ENCODE results near the gene IQSEC1. TPM values are rescaled to one million over a fixed set of nuclear protein-coding genes. Genes with fewer than 3 reads are reported as not detected.

The IQSEC1 gene
- total and polyA plus RNA-seq, 2 experiments from 2014 or later, result 8.0 to 51.9 TPM

- Mint-ChIP-seq H3K36me3 (ENCODE audit: low read depth) (no peaks in the 10 kb centered on the region), H3K4me3 (no peak overlapping the region), H3K27me3 (ENCODE audit: insufficient read depth, low read depth, poor library complexity) (peaks cover 11% of the 10 kb centered on the region), H3K27ac (no peak overlapping the region), H3K9me3 (no peaks in the 10 kb centered on the region), H3K4me1 (peaks cover 5% of the 10 kb centered on the region; the same call in 2 of the 3 replicates)
- H3K79me2 ChIP-seq (replicated peaks; ENCODE audit: insufficient read depth), result no peaks in the 10 kb centered on the region
- TF ChIP-seq EZH2phosphoT487 (IDR thresholded peaks at IDR 0.05; ENCODE audit: unreplicated experiment) (no peak), STAT1 (IDR thresholded peaks at IDR 0.05; ENCODE audit: unreplicated experiment) (no peak), ZNF331 (CRISPR knock-in tag; IDR thresholded peaks at IDR 0.05; ENCODE audit: low read depth) (no peak), ZNF114 (CRISPR knock-in tag; IDR thresholded peaks at IDR 0.05) (no peak), CREB1 (CRISPR knock-in tag; IDR thresholded peaks at IDR 0.05; ENCODE audit: low read depth) (no peak), JUNB (IDR thresholded peaks at IDR 0.05; ENCODE audit: unreplicated experiment) (no peak), NANOG (IDR thresholded peaks at IDR 0.05; ENCODE audit: borderline replicate concordance) (no peak), POLR2AphosphoS5 (IDR thresholded peaks at IDR 0.05; ENCODE audit: low read depth) (no peak), ETS1 (IDR thresholded peaks at IDR 0.05) (no peak), CTCF (conservative IDR thresholded peaks at IDR 0.05; ENCODE audit: low read depth in 2 of 2) (no peak), EZH2 (IDR thresholded peaks at IDR 0.05; ENCODE audit: low read depth, unreplicated experiment) (no peak)
- TF ChIP-seq, protein P1, sequence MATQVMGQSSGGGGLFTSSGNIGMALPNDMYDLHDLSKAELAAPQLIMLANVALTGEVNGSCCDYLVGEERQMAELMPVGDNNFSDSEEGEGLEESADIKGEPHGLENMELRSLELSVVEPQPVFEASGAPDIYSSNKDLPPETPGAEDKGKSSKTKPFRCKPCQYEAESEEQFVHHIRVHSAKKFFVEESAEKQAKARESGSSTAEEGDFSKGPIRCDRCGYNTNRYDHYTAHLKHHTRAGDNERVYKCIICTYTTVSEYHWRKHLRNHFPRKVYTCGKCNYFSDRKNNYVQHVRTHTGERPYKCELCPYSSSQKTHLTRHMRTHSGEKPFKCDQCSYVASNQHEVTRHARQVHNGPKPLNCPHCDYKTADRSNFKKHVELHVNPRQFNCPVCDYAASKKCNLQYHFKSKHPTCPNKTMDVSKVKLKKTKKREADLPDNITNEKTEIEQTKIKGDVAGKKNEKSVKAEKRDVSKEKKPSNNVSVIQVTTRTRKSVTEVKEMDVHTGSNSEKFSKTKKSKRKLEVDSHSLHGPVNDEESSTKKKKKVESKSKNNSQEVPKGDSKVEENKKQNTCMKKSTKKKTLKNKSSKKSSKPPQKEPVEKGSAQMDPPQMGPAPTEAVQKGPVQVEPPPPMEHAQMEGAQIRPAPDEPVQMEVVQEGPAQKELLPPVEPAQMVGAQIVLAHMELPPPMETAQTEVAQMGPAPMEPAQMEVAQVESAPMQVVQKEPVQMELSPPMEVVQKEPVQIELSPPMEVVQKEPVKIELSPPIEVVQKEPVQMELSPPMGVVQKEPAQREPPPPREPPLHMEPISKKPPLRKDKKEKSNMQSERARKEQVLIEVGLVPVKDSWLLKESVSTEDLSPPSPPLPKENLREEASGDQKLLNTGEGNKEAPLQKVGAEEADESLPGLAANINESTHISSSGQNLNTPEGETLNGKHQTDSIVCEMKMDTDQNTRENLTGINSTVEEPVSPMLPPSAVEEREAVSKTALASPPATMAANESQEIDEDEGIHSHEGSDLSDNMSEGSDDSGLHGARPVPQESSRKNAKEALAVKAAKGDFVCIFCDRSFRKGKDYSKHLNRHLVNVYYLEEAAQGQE (IDR thresholded peaks at IDR 0.05; ENCODE audit: unreplicated experiment), result no peak
- TF ChIP-seq, protein P2, sequence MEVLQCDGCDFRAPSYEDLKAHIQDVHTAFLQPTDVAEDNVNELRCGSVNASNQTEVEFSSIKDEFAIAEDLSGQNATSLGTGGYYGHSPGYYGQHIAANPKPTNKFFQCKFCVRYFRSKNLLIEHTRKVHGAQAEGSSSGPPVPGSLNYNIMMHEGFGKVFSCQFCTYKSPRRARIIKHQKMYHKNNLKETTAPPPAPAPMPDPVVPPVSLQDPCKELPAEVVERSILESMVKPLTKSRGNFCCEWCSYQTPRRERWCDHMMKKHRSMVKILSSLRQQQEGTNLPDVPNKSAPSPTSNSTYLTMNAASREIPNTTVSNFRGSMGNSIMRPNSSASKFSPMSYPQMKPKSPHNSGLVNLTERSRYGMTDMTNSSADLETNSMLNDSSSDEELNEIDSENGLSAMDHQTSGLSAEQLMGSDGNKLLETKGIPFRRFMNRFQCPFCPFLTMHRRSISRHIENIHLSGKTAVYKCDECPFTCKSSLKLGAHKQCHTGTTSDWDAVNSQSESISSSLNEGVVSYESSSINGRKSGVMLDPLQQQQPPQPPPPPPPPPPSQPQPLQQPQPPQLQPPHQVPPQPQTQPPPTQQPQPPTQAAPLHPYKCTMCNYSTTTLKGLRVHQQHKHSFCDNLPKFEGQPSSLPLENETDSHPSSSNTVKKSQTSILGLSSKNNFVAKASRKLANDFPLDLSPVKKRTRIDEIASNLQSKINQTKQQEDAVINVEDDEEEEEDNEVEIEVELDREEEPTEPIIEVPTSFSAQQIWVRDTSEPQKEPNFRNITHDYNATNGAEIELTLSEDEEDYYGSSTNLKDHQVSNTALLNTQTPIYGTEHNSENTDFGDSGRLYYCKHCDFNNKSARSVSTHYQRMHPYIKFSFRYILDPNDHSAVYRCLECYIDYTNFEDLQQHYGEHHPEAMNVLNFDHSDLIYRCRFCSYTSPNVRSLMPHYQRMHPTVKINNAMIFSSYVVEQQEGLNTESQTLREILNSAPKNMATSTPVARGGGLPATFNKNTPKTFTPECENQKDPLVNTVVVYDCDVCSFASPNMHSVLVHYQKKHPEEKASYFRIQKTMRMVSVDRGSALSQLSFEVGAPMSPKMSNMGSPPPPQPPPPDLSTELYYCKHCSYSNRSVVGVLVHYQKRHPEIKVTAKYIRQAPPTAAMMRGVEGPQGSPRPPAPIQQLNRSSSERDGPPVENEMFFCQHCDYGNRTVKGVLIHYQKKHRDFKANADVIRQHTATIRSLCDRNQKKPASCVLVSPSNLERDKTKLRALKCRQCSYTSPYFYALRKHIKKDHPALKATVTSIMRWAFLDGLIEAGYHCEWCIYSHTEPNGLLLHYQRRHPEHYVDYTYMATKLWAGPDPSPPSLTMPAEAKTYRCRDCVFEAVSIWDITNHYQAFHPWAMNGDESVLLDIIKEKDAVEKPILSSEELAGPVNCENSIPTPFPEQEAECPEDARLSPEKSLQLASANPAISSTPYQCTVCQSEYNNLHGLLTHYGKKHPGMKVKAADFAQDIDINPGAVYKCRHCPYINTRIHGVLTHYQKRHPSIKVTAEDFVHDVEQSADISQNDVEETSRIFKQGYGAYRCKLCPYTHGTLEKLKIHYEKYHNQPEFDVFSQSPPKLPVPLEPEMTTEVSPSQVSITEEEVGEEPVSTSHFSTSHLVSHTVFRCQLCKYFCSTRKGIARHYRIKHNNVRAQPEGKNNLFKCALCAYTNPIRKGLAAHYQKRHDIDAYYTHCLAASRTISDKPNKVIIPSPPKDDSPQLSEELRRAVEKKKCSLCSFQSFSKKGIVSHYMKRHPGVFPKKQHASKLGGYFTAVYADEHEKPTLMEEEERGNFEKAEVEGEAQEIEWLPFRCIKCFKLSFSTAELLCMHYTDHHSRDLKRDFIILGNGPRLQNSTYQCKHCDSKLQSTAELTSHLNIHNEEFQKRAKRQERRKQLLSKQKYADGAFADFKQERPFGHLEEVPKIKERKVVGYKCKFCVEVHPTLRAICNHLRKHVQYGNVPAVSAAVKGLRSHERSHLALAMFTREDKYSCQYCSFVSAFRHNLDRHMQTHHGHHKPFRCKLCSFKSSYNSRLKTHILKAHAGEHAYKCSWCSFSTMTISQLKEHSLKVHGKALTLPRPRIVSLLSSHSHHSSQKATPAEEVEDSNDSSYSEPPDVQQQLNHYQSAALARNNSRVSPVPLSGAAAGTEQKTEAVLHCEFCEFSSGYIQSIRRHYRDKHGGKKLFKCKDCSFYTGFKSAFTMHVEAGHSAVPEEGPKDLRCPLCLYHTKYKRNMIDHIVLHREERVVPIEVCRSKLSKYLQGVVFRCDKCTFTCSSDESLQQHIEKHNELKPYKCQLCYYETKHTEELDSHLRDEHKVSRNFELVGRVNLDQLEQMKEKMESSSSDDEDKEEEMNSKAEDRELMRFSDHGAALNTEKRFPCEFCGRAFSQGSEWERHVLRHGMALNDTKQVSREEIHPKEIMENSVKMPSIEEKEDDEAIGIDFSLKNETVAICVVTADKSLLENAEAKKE (CRISPR knock-in tag; IDR thresholded peaks at IDR 0.05), result no peak
- no peaks in the 10 kb centered on the region for H3K36me3 ChIP-seq (ENCODE audit: insufficient read depth)
- no peaks in the 10 kb centered on the region for H4K20me1 ChIP-seq (replicated peaks; ENCODE audit: insufficient read depth)
- no peak overlapping the region for H3K4me3 ChIP-seq
- H3K27me3 ChIP-seq (ENCODE audit: insufficient read depth), result no peaks in the 10 kb centered on the region
- no peaks in the 10 kb centered on the region for H3K4me1 ChIP-seq (ENCODE audit: insufficient read depth)
- no peak overlapping the region for H3K4me2 ChIP-seq
- no peaks in the 10 kb centered on the region for H3K9me2 ChIP-seq (ENCODE audit: insufficient read depth)
- no peak overlapping the region for H2AFZ ChIP-seq
- no peak overlapping the region for H3K27ac ChIP-seq (ENCODE audit: low read depth)
- ATAC-seq (no peak), DNase-seq (ENCODE audit: low spot score) (no peak)
- H3F3A ChIP-seq (replicated peaks; ENCODE audit: low read depth), result no peaks in the 10 kb centered on the region
Observed at GRCh38 chr3:13122081-13123012, 49.1 kb upstream of the IQSEC1 start.
